GM12801 (cell line): ENCODE measurements around the gene PARP8.

Experiments
- CTCF ChIP-seq: IDR thresholded peaks from one replicate; pipeline ENCODE4 v1.5.1; 2011; ENCODE audit warnings: control low read depth; ENCODE audit not compliant: insufficient read length; ENCODE audit errors: extremely low read depth

PARP8 gene, protein sequence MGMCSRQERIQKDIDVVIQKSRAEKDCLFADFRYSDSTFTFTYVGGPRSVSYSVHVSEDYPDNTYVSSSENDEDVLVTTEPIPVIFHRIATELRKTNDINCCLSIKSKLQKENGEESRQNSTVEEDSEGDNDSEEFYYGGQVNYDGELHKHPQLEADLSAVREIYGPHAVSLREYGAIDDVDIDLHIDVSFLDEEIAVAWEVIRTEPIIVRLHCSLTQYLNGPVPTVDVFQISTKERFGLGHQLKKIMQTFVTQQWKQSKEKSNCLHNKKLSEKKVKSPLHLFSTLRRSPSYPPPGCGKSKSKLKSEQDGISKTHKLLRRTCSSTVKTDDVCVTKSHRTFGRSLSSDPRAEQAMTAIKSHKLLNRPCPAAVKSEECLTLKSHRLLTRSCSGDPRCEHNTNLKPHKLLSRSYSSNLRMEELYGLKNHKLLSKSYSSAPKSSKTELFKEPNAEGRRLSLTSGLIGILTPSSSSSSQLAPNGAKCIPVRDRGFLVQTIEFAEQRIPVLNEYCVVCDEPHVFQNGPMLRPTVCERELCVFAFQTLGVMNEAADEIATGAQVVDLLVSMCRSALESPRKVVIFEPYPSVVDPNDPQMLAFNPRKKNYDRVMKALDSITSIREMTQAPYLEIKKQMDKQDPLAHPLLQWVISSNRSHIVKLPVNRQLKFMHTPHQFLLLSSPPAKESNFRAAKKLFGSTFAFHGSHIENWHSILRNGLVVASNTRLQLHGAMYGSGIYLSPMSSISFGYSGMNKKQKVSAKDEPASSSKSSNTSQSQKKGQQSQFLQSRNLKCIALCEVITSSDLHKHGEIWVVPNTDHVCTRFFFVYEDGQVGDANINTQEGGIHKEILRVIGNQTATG

DNA sequence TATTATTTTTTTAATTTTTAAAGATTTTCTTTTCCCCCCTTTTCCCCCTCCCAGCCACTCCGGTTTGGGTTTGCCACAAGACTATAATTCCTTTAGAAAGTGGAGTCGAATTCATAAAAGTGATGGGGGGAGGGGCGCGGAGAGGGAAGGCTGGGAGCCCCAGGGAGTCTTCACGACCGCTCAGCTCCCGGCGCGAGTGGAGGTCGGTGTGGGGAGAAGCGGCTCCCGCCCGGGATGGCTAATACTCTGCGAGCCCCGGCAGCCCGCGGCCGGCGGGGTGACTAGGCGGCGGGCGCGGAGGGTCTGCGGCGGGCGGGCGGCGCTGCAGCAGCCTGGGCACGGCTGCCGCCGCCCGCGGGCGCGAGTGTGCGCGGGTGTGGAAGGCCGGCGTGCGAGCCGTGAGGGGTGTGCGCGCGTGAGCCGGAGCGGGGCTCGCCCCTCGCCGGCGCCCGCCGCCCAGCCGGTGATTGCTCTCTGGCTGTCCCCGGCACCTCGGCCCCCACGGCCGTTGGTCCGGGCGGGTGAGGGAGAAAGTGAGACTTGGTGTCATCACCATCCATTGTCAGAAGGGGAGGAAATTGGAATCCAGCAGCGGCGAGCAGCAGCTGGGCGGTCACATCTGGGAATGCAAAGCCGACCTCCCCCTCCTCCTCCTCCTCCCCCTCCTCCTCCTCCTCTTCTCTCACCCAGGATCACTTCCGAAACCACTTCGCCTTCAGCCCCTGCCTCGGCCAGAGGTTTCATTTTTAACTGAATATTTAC is at the start of gene PARP8:
TSS of gene PARP8 (plus strand) at position 377 of the 762 bp plus-strand sequence. CDS start 459 bp downstream, outside the sequence.
- no peak for TF ChIP-seq CTCF

DNA sequence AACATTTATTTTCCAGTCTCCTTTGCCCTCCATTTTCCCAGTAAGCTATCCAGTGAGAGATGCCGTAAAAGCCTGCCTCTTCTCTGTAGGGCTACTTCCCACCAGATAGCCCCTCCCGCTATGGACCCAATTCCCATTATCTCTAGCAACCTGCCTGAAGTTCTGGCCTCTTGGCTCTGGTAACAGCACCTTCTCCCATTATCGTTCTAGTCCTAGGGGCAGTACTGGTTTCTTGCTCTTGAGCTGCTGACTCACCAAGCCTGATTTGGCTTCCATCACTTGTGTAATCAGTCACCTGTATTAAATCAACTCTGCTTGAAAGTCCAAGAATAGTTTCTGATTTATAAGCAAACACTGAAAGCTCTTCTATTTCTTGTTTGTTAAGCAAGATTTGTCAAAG is 42.8 kb upstream of the PARP8 start:
- no peak for TF ChIP-seq CTCF

DNA sequence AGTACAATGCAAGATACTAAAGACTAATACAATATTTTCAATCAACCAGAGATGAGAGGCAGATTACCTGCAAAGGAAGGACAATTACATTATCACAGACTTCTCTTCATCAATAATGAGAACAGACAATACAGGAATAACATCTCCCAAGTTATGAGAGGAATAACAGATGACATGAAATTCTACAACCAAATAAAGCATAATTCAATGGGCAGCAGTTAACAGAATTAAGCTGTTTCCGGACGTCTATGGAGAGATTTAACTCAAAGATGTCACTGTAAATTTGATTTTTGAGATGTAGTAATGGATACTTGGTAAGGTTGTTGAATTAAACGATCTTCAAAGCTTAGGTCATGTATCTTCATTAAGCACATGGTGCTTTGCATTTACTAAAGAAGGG is 19.8 kb upstream of the PARP8 start:
- no peak for TF ChIP-seq CTCF

- no peak for TF ChIP-seq CTCF
Measured at GRCh38 chr5:50647726-50648125, 18.7 kb upstream of the PARP8 start.

- TF ChIP-seq CTCF = no peak
Measured at GRCh38 chr5:50653946-50654345, 12.5 kb upstream of the PARP8 start.

DNA sequence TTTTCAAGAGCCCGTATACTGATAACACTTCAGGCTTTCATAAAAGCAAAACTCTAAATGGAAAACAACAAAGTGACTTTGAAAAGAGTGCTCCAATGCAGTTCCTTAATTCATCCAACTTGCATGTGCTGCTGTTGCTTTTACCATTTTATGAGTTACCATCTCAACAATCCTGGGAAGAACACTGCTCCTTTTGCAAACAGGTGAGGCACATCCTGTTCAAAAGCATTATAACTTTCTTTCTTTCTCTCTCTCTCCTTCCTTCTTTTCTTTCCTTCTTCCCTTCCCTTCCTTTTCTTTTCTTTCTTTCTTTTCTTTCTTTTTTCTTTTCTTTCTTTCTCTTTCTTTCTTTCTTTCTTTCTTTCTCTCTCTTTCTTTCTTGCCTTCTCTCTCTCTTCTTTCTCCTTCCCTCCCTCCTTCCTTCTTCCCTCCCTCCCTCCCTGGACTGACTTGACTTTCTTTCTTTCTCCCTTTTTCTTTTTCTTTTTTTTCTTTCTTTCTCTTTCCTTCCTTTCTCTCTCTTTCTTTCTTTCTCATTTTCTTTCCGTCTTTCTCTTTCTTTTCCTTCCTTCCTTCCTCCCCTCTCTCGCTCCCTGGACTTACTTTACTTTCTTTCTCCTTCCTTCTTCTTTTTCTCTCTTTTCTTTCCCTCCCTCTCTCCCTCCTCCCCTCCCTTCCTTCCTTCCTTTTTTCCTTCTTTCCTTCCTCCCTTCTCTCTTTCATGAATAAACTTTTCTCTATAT is 11.2 kb upstream of the PARP8 start:
- TF ChIP-seq CTCF = no peak

- no peak for TF ChIP-seq CTCF
Measured at GRCh38 chr5:50655810-50656205, 10.6 kb upstream of the PARP8 start.
